Fibroblast of skin of left biceps (primary cell): ENCODE data around the gene EEF1G.
A peak's percentile ranks its signal among the peaks of the same experiment; 100 is the strongest.
"Not testable (repeated sequence)": the region's sequence is repeated elsewhere in the genome, so short reads cannot be mapped to it uniquely, and the experiment has no call there.

ENCODE experiments used
- DNase-seq, 2 experiments: peaks; one replicate each; pipeline ENCODE4 v3.0.0-alpha.2; 2013; ENCODE audit warnings: low read depth in 2 of 2

The EEF1G gene

DNA sequence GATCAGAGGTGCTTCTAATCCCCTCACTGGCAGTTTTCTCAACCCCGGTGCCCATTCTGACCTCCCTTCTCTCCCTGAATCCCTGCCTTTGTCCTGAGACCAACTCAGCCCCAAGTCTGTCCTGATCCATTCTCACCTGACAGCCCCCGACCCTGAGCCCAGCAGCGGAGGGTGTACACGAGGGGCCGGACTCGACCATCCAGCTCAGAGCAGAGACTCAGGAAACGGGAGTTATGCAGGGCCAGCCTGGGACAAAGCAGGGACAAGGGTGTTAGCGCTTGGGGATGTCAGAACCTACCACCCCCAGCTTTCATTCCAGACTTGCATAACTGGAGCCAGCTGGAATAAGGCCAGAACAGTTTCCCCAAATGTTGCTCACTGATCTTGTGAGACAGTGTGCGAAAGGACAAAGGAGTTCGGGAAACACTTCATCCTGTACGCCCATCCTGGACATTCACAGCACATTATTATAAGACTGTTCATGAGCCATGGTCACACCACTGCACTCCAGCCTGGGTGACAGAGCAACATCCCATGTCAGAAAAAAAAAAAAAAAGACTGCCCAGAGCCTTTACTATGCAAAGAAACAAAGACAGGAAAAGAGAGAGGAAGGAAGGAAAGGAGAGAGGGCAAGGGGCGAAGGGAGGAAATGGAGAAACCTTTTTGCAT lies 3.5 kb upstream of the EEF1G start:
- DNase-seq, result no peak

- no peak for DNase-seq
Observed at GRCh38 chr11:62575837-62576236, 2.1 kb upstream of the EEF1G start.

DNA sequence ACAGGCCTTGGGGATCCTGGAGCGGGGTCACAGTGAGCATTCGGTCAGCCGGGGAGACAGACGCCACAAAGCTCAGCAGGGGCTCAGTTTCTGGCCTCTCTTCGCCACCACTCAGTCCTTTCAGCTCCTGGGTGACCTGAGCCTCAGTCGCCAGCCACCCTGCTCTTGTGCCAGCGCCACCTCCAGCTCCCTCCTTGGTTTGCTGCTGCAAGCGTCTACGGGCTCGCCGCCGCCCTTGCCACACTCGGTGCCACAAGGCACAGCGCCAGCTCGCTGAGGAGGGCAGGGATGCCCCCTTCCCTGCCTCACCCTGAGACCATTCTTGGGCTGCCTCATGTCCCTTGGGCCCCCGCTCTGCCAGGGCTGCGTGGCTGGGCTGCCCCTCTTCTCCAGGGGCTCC lies 1.5 kb upstream of the EEF1G start:
- DNase-seq, result no peak

GRCh38 chr11:62574363-62575071 lies 826 bp upstream of the EEF1G start:
- no peak for DNase-seq

- no peak for DNase-seq
Observed at GRCh38 chr11:62573006-62573591, 592 bp downstream of the EEF1G start.

DNA sequence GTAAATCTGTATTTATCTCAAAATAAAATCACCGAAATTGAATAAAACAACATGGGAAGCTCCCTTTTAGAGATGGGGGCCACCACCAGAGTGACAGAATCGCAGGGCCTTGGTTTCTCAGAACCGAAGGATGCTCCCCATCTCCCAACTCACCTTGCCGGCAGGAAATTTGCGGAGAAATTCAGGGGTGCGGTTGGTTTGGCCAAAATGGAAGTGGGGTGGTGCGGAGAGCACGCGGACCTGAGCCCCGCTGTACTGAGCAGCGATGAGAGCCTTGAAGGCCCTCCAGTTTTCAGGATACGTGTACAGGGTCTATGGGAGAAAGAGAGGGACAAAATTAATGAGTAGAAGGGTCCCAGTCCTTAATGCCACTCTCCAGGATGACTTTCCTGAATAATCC lies 1.3 kb downstream of the EEF1G start:
- DNase-seq, result no peak

DNA sequence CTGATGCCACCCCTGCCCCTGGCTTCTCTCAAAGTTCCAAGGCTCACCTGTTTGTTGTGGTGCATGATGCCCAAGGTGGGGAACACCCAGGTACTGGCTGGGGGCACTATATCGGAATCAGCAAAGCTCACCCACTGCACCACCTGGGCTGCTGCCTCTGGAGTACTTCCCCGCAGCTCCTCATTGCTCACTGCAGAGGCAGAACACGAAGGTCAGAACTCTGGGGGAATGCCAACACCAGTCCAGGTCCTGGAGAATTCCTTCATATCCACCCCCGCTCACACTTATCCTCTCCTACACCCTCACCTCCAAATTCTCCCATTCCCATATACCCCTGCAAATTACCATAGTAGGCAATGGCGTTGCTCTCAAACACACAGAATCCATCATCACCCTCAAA lies 2.2 kb downstream of the EEF1G start:
- DNase-seq, result not testable (repeated sequence)

GRCh38 chr11:62570903-62571302 lies 2.8 kb downstream of the EEF1G start:
- not testable (repeated sequence) for DNase-seq

DNA sequence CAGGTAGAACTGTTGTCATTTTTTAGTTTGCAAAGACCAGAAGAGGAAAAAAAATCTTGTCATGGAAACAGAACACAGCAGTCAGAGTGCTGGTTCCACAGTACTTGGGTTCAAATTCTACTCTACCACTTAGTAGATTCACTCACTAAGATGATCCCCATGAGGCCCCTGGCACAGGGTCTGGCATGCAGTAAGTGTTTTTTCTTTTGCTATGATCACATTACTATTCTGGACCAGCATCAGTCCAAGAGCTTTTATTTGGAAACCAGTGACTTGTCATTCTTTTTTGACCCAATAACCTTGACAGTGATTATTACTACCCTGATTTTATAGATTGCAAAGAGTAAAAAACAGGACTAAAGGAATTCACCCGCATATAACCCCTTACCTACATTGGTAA lies 4.1 kb downstream of the EEF1G start:
- no peak for DNase-seq

DNA sequence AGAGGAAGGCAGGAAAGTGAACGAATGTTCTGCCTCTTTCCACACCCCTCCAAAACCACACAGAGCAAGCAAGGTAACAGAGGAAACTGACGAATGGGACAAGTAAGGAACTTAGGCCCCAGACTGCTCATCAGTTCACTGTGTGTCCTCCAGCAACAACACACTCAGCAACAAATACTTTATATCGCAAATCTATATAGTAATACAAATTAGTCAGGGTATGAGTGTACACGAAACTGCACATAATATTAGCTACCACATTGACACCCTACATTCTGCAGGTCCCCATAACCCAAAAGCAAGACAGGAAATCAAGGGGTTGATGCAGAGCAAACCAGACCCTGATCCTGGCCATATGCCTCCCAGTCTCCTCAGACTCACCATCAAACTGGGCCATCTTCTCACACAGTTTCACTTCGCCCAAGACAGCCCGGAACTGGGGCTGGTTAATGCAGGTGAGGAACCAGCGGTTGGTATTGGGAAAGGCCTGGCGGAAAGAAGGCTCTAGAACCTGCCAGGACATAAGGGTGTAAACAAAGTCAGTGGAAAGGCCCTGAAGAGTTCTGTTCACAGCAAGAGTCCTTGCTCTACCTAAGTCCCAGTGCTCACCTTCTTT lies 6.6 kb downstream of the EEF1G start:
- no peak for DNase-seq

- no peak for DNase-seq
Observed at GRCh38 chr11:62566247-62566646, 7.4 kb downstream of the EEF1G start.

DNA sequence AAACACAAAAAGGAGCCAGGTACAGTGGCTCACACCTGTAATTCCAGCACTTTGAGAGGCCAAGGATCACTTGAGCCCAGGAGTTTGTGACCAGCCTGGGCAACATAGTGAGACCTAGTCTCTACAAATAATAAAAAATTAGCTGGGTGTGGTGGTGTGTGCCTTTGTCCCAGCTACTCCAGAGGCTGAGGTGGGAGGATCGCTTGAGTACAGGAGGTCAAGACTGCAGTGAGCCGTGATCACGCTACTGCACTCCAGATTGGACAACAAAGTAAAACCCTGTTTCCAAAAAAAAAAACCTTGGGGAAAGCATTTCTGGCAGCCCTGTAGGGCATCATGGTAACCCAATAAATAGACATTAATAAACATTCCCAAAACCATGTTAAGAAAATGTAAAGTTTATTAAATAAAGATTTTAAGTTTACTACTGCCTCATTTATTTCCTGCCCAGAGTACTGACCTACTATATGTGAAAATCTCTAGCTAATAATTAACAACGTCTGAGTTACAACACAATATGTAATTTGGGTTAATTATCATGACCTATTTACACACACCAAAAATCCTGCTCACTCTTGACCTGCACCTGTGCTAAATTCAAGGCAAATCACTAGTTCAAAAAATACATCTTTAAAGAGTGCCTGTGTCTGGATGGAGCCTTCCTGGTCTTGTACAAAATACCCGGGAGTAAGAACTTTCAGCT lies 8.4 kb downstream of the EEF1G start:
- DNase-seq, result no peak

DNA sequence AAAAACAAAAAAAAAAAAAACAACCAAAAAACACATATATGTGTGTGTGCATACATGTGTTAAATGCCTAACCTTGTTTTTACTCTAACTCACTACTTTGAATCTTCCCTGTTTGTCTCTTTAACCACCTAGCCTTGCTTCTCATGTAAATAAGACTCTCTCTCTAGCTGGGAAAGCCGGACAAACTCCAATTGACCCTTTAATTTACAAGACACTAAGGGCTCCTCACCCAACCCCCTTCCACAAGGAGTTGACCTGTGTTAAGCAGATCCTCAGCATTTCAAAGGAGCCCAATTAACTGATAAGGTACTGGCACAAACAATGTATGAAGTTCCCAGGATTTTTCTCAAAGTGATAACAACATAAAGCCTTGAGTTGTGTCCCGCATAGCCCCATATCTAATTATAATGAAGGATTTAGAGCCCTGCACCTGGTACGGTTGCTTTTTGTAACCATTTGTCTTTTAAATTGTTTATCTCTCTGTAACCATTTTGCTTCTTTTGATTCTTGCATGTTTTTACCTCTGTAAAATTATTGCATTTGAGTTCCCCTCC lies 11.9 kb downstream of the EEF1G start:
- not testable (repeated sequence) for DNase-seq

DNA sequence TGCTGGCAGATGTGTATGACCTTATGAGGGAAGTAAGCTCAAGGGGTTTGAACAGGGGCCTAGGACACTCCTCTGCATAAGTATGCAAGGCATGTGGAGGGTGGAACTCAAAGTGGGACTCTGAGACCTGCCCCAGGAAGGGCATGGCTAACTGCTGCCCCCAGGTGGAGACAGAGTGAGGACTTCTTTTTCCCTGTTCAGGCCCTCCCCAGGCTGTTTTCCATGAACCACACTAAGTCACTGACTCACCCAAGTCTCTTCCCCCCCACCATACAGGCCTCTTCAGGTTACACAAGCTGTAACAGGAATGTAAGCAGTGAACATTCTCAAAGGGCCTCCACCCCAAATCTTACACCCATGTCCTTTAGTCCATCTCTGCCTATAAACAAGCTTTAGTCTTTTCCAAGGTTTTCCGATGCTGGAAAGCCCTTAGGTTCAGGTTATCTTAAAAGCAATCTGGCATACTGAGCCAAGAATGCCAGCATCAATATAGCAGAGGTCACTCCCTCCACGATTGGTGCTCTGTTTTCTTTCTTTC lies 13.1 kb downstream of the EEF1G start:
- DNase-seq, result peak; percentile 92 to 93

GRCh38 chr11:62559626-62560025 lies 14.1 kb downstream of the EEF1G start:
- DNase-seq, result not testable (repeated sequence)

- DNase-seq, result no peak
Observed at GRCh38 chr11:62559204-62559603, 14.5 kb downstream of the EEF1G start.

DNA sequence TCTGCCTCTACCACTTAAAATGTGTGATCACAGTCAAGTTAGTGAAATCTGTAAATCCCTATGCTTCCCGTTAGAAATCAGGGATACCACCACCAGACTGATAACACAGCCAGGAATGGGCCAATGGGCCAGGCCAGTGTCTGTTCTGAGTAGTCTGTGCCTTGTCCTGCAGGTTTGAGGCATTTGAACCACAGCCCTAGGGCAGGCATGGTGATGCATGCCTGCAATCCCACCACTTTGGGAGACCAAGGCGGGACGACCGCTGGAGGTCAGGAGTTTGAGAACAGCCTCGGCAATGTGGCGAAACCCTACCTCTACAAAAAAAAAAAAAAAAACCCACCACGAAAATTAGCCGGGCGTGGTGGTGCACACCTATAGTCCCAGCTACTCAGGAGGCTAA lies 15.0 kb downstream of the EEF1G start:
- no peak for DNase-seq

DNA sequence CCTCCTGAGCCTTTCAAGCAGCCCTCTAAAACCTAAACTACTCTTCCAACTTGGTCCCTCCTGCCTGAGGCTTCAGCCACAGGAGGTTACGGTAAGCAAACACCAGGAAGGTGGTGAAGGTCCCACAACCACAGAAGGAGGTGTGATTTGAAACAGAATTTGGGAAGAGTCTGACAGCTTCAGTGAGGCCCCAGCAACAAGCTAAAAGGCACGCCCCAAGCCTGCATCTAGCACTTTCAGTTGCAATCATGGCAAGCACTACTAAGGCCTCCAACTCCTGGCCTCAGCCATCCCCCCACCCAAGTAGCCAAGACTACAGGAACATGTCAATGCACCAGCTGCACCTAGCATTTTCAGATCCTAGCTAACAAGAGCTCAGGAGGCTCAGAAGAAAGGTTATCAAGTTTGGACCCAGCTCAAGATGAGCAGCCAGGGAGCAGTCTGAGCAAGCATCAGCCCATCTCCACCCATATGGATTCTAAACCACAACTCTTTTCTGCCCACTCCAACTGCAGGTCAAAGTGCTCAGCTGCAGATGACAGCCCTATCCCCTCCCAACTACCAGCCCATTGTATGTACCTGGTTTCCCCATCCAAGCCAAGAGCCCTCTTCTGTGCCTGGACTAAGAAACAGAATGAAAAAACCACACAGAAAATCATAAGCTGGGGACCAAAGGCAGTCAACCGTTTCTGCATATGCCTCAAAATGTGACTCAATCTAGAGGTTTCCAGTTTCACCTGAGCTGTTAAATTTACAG lies 16.6 kb downstream of the EEF1G start:
- no peak for DNase-seq

GRCh38 chr11:62556108-62556874 lies 17.4 kb downstream of the EEF1G start:
- peak; percentile 73 to 78 for DNase-seq
